MM.1S (cell line): ENCODE results near the gene FOXO6.

Experiments used
- DNase-seq: peaks from one replicate; pipeline ENCODE4 v3.0.0-alpha.2; 2015
- H2AFZ ChIP-seq: fragments of 300-600 bp; sonication (generic); 2 replicates; pipeline ENCODE4 v1.6.0; 2016; ENCODE audit warnings: antibody characterized with exemption, low read length
- H3F3A ChIP-seq: fragments of 300-600 bp; sonication (generic); 2 replicates; pipeline ENCODE4 v1.6.1; 2016; ENCODE audit warnings: mild to moderate bottlenecking, antibody characterized with exemption, low read length, moderate library complexity, mixed read lengths; ENCODE audit not compliant: insufficient read depth
- H3K27ac ChIP-seq: fragments of 300-600 bp; sonication (generic); 2 replicates; pipeline ENCODE4 v1.5.1; 2016; ENCODE audit warnings: mild to moderate bottlenecking, low read length
- H3K27me3 ChIP-seq: fragments of 300-600 bp; sonication (generic); replicated peaks from 2 replicates; pipeline ENCODE4 v1.6.0; 2016; ENCODE audit warnings: low read length; ENCODE audit not compliant: insufficient read depth
- H3K36me3 ChIP-seq: fragments of 300-600 bp; sonication (generic); replicated peaks from 2 replicates; pipeline ENCODE4 v1.6.1; 2016; ENCODE audit warnings: mild to moderate bottlenecking, low read length, mixed read lengths; ENCODE audit not compliant: insufficient read depth
- H3K4me1 ChIP-seq: fragments of 300-600 bp; sonication (generic); 2 replicates; pipeline ENCODE4 v1.6.1; 2016; ENCODE audit warnings: low read length, mixed read lengths
- H3K4me2 ChIP-seq: fragments of 300-600 bp; sonication (generic); 2 replicates; pipeline ENCODE4 v1.6.0; 2016; ENCODE audit warnings: low read depth, low read length
- H3K4me3 ChIP-seq: fragments of 300-600 bp; sonication (generic); 2 replicates; pipeline ENCODE4 v1.5.1; 2016; ENCODE audit warnings: low read length, mixed read lengths
- H3K79me2 ChIP-seq: fragments of 300-600 bp; sonication (generic); 2 replicates; pipeline ENCODE4 v1.6.1; 2016; ENCODE audit warnings: mixed run types, low read length, mixed read lengths
- H3K9ac ChIP-seq: fragments of 300-600 bp; sonication (generic); 2 replicates; pipeline ENCODE4 v1.6.1; 2016; ENCODE audit warnings: low read length, mixed read lengths
- H3K9me2 ChIP-seq: fragments of 300-600 bp; sonication (generic); replicated peaks from 2 replicates; pipeline ENCODE4 v1.6.1; 2016; ENCODE audit warnings: mild to moderate bottlenecking, low read length, mixed read lengths; ENCODE audit not compliant: insufficient read depth
- H3K9me3 ChIP-seq: fragments of 300-600 bp; sonication (generic); replicated peaks from 2 replicates; pipeline ENCODE4 v1.6.1; 2016; ENCODE audit warnings: mild to moderate bottlenecking, low read length, mixed read lengths; ENCODE audit not compliant: insufficient read depth
- H4K20me1 ChIP-seq: fragments of 300-600 bp; sonication (generic); 2 replicates; pipeline ENCODE4 v1.6.1; 2016; ENCODE audit warnings: mild to moderate bottlenecking, low read length, moderate library complexity, mixed read lengths; ENCODE audit not compliant: insufficient read depth
- EZH2 ChIP-seq: fragments of 300-600 bp; sonication (generic); optimal IDR thresholded peaks from 2 replicates; pipeline ENCODE3; 2017; ENCODE audit warnings: low read depth, mild to moderate bottlenecking, antibody characterized with exemption, low read length, mixed read lengths
- EZH2phosphoT487 ChIP-seq: fragments of 300-600 bp; sonication (generic); IDR thresholded peaks from 2 replicates; pipeline ENCODE4 v1.6.1; 2018; ENCODE audit warnings: antibody characterized with exemption, low read length
- TF ChIP-seq, protein P1 (sequence below): fragments of 300-600 bp; sonication (generic); IDR thresholded peaks from 2 replicates; pipeline ENCODE4 v1.5.1; 2016; ENCODE audit warnings: antibody characterized with exemption, low read length, mixed read lengths

The FOXO6 gene

GRCh38 chr1:41317361-41317760 is 43.9 kb upstream of the FOXO6 start:
- Histone ChIP-seq H3K27me3 (no peaks in the 10 kb centered on the region), H4K20me1 (no peaks in the 10 kb centered on the region), H3K9me2 (no peaks in the 10 kb centered on the region), H2AFZ (no peak overlapping the region), H3K36me3 (no peaks in the 10 kb centered on the region), H3K9me3 (no peaks in the 10 kb centered on the region), H3K27ac (no peak overlapping the region), H3K9ac (no peak overlapping the region), H3F3A (no peaks in the 10 kb centered on the region), H3K79me2 (no peaks in the 10 kb centered on the region), H3K4me3 (no peak overlapping the region), H3K4me2 (no peak overlapping the region), H3K4me1 (no peaks in the 10 kb centered on the region)
- TF ChIP-seq, protein P1, sequence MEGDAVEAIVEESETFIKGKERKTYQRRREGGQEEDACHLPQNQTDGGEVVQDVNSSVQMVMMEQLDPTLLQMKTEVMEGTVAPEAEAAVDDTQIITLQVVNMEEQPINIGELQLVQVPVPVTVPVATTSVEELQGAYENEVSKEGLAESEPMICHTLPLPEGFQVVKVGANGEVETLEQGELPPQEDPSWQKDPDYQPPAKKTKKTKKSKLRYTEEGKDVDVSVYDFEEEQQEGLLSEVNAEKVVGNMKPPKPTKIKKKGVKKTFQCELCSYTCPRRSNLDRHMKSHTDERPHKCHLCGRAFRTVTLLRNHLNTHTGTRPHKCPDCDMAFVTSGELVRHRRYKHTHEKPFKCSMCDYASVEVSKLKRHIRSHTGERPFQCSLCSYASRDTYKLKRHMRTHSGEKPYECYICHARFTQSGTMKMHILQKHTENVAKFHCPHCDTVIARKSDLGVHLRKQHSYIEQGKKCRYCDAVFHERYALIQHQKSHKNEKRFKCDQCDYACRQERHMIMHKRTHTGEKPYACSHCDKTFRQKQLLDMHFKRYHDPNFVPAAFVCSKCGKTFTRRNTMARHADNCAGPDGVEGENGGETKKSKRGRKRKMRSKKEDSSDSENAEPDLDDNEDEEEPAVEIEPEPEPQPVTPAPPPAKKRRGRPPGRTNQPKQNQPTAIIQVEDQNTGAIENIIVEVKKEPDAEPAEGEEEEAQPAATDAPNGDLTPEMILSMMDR, result no peak
- no peak for TF ChIP-seq EZH2
- TF ChIP-seq EZH2phosphoT487, result no peak
- DNase-seq, result no peak

DNA sequence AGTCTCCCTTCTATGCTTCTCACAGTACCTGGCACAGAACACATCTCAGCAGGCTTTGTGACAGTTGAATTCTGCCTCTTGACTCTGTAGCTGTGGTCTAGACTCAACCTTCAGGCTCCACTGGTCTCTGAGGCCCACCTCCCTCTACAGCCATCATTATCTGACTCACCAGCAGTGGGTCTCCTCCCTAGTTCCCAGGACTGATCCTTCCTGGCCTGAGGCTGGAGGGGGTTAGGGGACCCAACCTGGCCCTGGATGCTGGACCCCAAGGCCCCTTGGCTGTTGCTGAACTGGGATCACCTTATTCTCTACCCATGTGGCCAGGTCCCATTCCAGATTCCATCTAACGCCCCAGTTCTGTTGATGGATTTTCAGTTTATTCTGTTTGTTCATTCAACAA is 43.1 kb upstream of the FOXO6 start:
- DNase-seq, result no peak
- no peak for TF ChIP-seq EZH2phosphoT487
- Histone ChIP-seq H3K9ac (no peak overlapping the region), H2AFZ (no peak overlapping the region), H3K36me3 (no peaks in the 10 kb centered on the region), H3K4me1 (no peaks in the 10 kb centered on the region), H3K4me2 (no peak overlapping the region), H4K20me1 (no peaks in the 10 kb centered on the region), H3K9me3 (no peaks in the 10 kb centered on the region), H3K27ac (no peak overlapping the region), H3F3A (no peaks in the 10 kb centered on the region), H3K79me2 (no peaks in the 10 kb centered on the region), H3K4me3 (no peak overlapping the region), H3K27me3 (no peaks in the 10 kb centered on the region), H3K9me2 (no peaks in the 10 kb centered on the region)

DNA sequence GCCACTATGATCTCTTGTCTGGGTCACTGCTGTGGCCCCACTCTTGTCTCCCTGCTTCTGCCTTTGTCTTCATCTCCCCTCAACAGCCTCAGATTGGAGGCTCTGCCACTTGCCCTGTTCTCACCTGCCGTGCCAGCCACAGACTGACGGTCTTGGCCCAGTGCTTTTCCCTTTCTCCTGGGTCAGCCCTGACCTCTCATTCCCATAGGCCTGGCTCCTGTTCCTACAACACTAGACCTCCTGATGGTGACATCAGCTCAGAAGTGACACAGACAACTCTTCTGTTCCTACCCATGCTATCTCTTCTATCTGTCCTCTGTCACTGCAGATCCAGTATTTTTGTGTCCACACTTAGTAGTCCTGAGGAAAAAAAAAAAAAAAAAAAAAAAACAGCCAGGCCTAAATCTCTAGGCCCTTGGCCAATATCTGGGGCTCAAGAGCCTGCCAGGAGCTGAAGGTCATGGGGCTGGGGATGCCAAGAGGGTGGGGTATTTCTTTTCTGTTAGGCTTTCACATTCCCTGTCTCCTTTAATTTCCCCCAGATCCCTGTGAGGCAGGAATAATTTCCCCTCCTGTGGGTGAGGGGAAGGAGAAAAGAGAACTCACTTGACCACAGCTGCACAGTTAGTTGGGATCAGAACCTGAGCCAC is 42.0 kb upstream of the FOXO6 start:
- Histone ChIP-seq H3K4me1 (no peaks in the 10 kb centered on the region), H4K20me1 (no peaks in the 10 kb centered on the region), H3K79me2 (no peaks in the 10 kb centered on the region), H2AFZ (no peak overlapping the region), H3K4me3 (no peak overlapping the region), H3K4me2 (no peak overlapping the region), H3F3A (no peaks in the 10 kb centered on the region), H3K9ac (no peak overlapping the region), H3K27me3 (no peaks in the 10 kb centered on the region), H3K9me2 (no peaks in the 10 kb centered on the region), H3K36me3 (no peaks in the 10 kb centered on the region), H3K27ac (no peak overlapping the region), H3K9me3 (no peaks in the 10 kb centered on the region)
- no peak for DNase-seq
- TF ChIP-seq EZH2 (no peak), EZH2phosphoT487 (no peak)
- TF ChIP-seq, protein P1, result no peak
